Skin of body (tissue), 3 donors: ENCODE results near the gene IFT22. TPM values are rescaled to one million over a fixed set of nuclear protein-coding genes. Genes with fewer than 3 reads are reported as not detected.
A peak's percentile ranks its signal among the peaks of the same experiment; 100 is the strongest.
"Not testable (repeated sequence)": the region's sequence is repeated elsewhere in the genome, so short reads cannot be mapped to it uniquely, and the experiment has no call there.

Source experiments
- DNase-seq: peaks from one replicate; lab custom pipeline; 2025; lab: John Stamatoyannopoulos, UW
- small RNA-seq: library from RNA; depleted of rRNA; stranded (forward); fragments of <200 nt; gene quantifications from one replicate; pipeline ENCODE3, GENCODE V24; 2014; ENCODE audit warnings: low replicate concordance
- total RNA-seq: library from RNA; depleted of rRNA; stranded (reverse); fragments of >200 nt; gene quantifications from one replicate; pipeline ENCODE4 v1.2.3, GENCODE V29; 2014

IFT22 gene
- total RNA-seq, 1 donor from 2014 or later, result 15.6 TPM

DNA sequence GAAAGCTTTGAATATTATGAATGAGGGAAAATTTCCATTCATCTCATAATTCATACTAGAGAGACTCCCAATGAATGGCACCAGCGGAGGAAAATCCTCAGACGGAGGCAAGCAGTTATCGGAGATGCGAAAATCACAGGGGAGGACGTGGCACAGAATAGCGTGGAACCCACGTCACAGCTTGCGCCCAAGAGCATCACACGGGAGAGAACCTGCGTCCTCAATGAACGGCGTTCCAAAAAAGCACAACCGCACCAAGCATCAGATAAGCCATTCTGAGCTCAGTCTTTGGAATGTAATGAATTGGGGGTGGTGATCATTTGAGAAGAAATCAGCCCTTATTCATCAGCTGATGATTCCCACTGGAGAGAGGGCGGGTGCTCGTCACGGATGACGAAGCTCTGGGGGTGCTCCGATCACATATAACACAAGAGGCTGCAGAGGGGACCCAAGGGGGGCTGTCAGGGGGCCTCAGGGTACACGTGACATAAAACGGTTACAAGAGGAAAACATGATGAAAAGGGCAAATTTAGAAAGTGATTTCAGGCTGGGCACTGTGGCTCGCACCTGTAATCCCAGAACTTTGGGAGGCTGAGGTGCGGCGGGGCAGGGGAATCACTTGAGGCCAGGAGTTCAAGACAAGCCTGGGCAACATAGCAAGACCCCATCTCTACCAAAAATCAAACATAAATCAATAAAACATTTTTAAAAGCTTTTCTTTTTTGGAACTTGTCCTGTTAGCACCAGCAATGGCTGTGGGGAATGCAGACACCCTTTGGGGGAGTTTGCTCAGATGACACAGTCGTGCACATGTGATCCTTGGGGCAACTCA lies 42.9 kb downstream of the IFT22 start:
- DNase-seq, result no peak

DNA sequence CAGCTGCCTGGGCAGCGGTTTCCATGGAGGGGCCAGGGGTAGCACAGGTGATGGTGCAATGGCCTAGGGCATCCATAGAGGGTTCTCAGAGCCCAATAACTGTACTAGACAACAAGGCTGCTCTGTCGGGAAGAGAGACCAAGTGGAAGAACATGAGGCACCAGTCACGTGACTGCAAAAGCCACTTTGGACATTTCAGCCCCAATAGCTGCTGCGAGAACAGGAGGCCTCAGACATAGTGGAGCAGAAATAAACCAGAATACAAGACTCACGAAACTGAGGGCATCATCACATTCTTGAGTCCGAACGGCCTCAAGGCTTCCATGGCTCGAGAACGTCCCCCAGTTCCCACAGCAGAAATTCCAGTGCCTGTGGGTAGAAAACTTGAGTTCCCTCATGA lies 44.5 kb downstream of the IFT22 start:
- no peak for DNase-seq

GRCh38 chr7:101273206-101273605 lies 48.4 kb downstream of the IFT22 start:
- peak; percentile 73 for DNase-seq

GRCh38 chr7:101271021-101271420 lies 50.6 kb downstream of the IFT22 start:
- no peak for DNase-seq

- DNase-seq, result no peak
Measured at GRCh38 chr7:101269664-101270063, 51.9 kb downstream of the IFT22 start.

GRCh38 chr7:101265622-101266516 lies 55.7 kb downstream of the IFT22 start:
- DNase-seq, result no peak

- not testable (repeated sequence) for DNase-seq
Measured at GRCh38 chr7:101264102-101264706, 57.4 kb downstream of the IFT22 start.

Small RNAs within 50 kb of the gene (small RNA-seq; reads per million reads assigned to genes)
- gene RNU6-1104P, result not detected

Other genes starting within 250 kb of the IFT22 start
- 10.1 TPM for gene TRIM56, start 236.3 kb downstream of the IFT22 start, total RNA-seq
- gene SERPINE1, start 194.7 kb downstream of the IFT22 start, total RNA-seq, result 18.1 TPM
- 51.2 TPM for gene AP1S1, start 167.3 kb downstream of the IFT22 start, total RNA-seq
- 0.10 TPM for gene VGF, start 156.2 kb downstream of the IFT22 start, total RNA-seq
- gene NAT16, start 141.5 kb downstream of the IFT22 start, total RNA-seq, result not detected
- gene MOGAT3, start 120.8 kb downstream of the IFT22 start, total RNA-seq, result not detected
- 31.2 TPM for gene PLOD3, start 104.2 kb downstream of the IFT22 start, total RNA-seq
- gene ZNHIT1, start 103.6 kb downstream of the IFT22 start, total RNA-seq, result 52.8 TPM
- gene CLDN15, start 84.0 kb downstream of the IFT22 start, total RNA-seq, result 3.6 TPM
- gene FIS1, start 76.7 kb downstream of the IFT22 start, total RNA-seq, result 92.0 TPM
- gene COL26A1, start 41.1 kb upstream of the IFT22 start, total RNA-seq, result 3.5 TPM